ENCODE results near the gene ATP6AP1. TPM values are rescaled to one million over a fixed set of nuclear protein-coding genes. Genes with fewer than 3 reads are reported as not detected.

Gene ATP6AP1
- total and polyA plus RNA-seq, 9 of the 15 experiments (the other 6 are each of a cell fraction or from before 2014, with no cell fraction given), result 8.3 to 90.5 (median 52.9) TPM

GRCh38 chrX:154483325-154483724 is 54.8 kb downstream of the ATP6AP1 start (continued):
- TF ChIP-seq ZNF318 (IDR thresholded peaks at IDR 0.05; ENCODE audit: borderline replicate concordance in 1 of 2, low read depth in 1 of 2) (no peak), YY1 (IDR thresholded peaks at IDR 0.05; ENCODE audit: borderline replicate concordance in 1 of 3, control insufficient read depth in 1 of 3, extremely low read depth in 1 of 3, insufficient read depth in 3 of 3, insufficient read length in 1 of 3, insufficient replicate concordance in 2 of 3, low read depth in 1 of 3, low read length in 2 of 3) (peak in 1 of 3 experiments; percentile 4), RBFOX2 (IDR thresholded peaks at IDR 0.05; ENCODE audit: low read depth, low read length) (peak; percentile 15; the same call in 1 of the 2 replicates), BRD9 (IDR thresholded peaks at IDR 0.05; ENCODE audit: low read depth, partially characterized antibody) (no peak)
- TF ChIP-seq, protein P1, sequence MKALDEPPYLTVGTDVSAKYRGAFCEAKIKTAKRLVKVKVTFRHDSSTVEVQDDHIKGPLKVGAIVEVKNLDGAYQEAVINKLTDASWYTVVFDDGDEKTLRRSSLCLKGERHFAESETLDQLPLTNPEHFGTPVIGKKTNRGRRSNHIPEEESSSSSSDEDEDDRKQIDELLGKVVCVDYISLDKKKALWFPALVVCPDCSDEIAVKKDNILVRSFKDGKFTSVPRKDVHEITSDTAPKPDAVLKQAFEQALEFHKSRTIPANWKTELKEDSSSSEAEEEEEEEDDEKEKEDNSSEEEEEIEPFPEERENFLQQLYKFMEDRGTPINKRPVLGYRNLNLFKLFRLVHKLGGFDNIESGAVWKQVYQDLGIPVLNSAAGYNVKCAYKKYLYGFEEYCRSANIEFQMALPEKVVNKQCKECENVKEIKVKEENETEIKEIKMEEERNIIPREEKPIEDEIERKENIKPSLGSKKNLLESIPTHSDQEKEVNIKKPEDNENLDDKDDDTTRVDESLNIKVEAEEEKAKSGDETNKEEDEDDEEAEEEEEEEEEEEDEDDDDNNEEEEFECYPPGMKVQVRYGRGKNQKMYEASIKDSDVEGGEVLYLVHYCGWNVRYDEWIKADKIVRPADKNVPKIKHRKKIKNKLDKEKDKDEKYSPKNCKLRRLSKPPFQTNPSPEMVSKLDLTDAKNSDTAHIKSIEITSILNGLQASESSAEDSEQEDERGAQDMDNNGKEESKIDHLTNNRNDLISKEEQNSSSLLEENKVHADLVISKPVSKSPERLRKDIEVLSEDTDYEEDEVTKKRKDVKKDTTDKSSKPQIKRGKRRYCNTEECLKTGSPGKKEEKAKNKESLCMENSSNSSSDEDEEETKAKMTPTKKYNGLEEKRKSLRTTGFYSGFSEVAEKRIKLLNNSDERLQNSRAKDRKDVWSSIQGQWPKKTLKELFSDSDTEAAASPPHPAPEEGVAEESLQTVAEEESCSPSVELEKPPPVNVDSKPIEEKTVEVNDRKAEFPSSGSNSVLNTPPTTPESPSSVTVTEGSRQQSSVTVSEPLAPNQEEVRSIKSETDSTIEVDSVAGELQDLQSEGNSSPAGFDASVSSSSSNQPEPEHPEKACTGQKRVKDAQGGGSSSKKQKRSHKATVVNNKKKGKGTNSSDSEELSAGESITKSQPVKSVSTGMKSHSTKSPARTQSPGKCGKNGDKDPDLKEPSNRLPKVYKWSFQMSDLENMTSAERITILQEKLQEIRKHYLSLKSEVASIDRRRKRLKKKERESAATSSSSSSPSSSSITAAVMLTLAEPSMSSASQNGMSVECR (CRISPR knock-in tag; IDR thresholded peaks at IDR 0.05), result 0 out of 2 replicates have a peak, but pooled peaks have one; percentile 46

All from K562 (cell line).